RPMI7951 (cell line): ENCODE results near the gene B4GALNT1. TPM values are rescaled to one million over a fixed set of nuclear protein-coding genes. Genes with fewer than 3 reads are reported as not detected.
"Not testable (repeated sequence)": the region's sequence is repeated elsewhere in the genome, so short reads cannot be mapped to it uniquely, and the experiment has no call there.

Experiments
- DNase-seq: peaks from one replicate; pipeline ENCODE4 v3.0.0-alpha.2; 2012; ENCODE audit warnings: low read depth
- total RNA-seq: library from RNA; depleted of rRNA; stranded (reverse); fragments of >200 nt; shearing (Covaris generic); gene quantifications from 2 replicates; pipeline ENCODE4 v1.2.3, GENCODE V29; 2014

Gene B4GALNT1
- total RNA-seq, 1 experiment from 2014 or later, result 14.4 TPM

DNA sequence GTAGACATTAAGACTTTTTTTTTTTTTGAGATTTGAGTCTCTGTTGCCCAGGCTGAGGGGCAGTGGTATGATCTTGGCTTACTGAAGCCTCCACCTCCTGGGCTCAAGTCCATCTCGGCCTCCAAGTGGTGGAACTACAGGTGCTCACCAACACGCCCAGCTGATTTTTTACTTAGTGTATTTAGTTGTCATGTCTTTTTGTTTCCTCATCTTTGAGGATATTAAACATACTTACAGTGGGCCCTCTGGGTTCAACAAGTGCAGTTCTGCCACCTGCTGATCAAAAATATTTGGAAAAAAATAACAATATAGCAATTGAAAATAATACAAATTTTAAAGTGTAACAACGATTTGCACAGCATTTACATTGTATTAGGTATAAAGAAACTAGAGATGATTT is 4.4 kb upstream of the B4GALNT1 start:
- no peak for DNase-seq

GRCh38 chr12:57636731-57637130 is 3.7 kb upstream of the B4GALNT1 start:
- not testable (repeated sequence) for DNase-seq

DNA sequence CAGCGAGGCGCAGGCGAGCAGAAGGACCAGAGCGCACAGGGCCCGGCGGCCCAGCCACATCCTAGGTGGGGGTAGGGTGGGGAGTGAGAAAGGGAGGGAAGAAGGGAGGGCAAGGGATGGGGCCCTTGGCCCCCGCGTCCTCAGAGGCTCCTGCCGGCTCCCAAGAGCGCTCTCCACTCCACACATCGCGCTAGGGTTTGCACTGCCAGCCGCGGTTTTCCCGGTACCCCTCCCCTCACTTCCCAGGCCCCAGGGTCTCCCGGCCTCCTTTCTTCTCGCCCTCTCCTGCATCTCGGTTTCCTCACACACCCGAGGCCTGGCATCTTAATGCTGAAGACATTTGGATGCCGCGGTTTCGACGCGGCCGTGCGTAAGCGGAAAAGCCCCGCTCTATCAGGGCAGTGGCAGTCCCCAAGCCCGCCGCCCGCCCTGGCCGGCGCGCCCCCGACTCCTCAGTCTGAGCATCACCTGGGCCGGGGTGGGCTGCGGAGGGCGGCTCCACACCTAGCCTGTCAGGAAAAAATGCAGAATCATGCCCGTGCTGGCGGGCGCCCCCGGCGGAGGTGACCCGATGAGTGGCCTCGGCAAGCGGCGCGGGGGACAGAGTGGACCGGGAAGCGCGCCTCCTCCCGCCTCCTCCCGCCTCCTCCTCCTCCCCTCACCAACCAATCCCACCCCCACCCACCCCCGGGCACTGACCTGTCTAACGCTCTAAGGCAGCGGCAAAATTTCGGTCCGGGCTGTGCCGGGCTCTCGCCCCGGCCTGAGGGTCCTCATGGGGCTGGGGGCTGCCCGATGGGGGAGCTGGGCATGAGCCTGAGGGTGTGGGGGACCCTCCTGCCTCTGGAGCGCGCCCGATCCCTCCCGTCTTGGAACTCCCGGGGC is 686 bp downstream of the B4GALNT1 start:
- no peak for DNase-seq

DNA sequence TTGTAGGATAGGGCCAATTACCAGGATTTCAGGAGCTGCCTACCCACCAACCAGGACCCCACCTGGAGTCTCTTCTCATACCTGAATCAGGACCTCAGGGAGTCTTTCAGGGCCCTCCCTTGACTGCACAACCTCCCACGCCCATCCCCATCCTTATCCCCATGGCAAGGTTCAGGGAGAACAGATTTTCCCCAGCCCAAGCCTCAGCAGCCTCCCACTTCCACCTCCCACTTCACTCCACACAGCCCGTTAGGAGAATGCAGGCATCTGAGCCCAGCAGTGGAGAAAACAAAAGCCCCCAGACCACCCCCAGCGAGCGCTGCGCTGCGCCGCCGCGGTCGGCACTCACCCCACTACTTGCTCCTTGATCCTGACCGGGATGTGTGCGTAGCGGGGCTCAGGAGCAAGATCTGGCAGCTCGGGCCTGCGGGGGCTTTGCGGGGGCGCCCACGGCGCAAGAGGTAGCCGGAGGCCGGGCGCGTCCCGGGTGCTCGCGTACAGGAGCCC is 1.4 kb downstream of the B4GALNT1 start:
- no peak for DNase-seq

DNA sequence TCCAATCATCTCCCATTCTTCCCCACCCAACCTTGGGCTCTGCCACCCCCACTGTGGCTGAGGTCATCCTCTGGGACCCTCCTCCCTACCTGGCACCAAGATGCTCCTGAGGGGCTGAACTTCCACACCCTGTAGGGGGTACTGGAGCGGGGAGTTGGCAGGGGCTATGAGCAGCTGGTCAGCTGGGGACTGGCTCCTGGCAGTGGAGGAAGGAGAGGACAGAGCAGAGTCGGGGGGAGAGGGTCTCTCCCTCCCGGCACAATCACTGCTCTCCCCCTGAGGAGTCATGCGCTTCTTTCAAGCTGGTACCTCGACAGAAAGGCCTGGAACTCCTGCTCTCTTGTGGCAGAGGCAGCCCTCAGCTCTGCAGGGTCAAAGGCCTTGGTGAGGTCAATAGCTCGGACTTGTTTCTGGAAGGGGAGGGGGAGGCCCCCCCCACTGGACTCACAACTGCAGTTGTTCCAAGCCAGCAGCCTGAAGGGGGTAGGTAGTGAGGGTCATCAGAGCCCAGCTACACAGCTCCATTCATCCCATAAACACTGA is 2.0 kb downstream of the B4GALNT1 start:
- no peak for DNase-seq

DNA sequence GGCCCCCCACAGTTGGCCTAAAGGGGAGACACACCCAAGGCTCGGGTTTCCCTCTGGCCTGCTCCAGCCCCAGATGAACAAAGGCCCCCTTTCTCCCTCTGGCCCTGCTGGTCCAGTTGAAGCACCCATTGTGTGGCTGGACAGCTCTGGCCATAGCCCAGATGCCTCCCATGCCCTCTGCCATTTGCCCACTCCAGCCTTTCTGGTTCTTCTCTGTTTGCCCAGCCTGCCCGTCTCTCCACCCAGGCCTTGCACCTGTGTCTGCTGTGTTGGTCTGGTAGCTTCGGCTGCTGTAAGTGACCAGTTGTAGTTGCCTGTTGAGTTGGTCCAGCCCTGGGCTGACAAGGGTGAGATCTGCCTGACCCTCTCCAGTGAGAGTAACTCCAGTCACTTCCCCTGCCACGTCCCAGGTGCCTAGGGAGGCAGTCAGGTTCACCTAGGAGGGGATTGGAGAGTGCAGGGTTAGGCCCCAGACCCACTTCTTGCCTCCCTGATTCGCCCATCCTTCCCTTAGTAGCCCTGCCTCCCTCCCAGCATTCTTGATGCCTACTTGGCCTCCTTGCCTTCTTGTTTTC is 3.0 kb downstream of the B4GALNT1 start:
- no peak for DNase-seq

DNA sequence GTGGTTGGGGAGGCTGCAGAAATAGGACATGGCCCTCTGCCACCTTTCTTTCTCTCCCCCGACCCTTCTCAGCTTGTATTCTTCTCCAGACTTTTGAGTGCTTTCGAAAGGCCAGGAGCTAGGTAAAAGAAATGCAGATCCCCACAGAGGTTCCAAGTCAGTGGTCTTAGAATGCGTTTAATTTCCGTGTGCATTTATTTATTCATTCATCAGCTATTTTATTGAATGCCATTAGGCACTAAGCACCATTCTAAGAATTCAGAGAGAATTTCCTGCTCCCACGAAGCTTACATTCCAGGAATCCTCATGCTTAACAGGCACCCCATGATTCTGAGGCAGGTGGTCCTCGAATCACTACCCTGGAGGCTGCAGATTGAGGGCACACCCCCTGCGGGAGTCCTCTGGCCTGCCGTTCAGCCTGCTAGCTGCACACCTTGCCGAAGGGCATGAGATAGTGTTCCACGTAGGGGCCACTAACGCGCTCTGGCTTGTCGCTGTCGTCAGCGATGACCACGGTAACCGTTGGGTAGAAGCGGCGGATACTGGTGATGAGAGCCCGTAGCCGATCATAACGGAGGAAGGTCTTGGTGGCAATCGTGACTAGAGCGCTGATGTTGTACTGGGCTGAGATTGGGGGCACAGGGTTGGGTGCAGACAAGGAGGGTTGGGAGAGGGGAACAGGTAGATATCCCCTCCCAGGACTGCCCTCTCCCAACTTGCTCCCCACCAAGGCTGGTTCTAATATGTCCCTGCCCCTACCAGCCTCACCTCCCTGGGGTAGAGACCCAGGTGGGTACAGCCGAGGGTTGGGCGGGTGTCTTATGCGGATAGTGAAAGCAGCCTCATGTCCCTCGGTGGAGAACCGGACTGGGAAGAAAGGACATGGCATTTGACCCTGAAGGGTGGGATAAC is 4.5 kb downstream of the B4GALNT1 start:
- DNase-seq, result no peak

- DNase-seq, result no peak
Observed at GRCh38 chr12:57627501-57628279, 5.3 kb downstream of the B4GALNT1 start.

- no peak for DNase-seq
Observed at GRCh38 chr12:57626921-57627445, 6.0 kb downstream of the B4GALNT1 start.

DNA sequence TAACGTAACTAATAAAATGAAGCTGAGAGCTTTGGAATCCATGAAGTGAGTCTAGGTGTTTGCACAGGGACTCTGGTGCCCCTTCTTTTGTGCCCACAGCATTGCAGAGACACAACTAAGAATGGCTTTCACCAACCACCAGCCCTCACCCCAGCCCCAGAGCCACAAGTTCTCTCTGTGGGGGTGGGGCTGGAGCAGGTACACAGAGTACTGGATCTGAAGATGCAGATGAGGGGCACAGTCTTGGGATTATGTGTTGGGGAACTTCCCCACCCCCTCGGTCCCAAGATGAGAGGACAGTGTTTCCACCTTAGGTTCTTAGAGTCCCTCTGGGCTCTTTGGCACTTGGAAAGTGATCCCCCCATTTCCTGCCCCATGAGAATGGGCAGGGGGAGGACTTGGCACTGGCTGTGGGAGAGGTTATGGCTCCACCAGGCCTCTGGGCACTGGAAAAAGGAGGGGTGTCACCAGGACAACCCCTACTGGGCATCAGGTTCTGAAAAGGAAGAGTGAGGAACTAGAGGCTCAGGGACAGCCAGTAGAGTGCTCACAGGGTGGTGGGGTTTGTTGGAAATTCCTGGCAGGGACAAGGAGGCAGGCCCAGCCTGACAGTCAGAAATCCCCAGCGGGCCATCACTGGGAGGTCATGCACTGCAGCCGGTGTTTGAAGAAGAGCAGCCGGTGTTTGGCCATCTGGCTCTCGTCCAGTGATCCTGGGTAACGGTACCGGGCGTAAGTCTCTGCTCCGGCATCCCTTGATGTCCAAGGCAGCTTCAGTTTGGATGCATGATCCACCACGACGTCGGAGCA is 6.7 kb downstream of the B4GALNT1 start:
- no peak for DNase-seq

GRCh38 chr12:57625261-57626032 is 7.6 kb downstream of the B4GALNT1 start:
- DNase-seq, result no peak

DNA sequence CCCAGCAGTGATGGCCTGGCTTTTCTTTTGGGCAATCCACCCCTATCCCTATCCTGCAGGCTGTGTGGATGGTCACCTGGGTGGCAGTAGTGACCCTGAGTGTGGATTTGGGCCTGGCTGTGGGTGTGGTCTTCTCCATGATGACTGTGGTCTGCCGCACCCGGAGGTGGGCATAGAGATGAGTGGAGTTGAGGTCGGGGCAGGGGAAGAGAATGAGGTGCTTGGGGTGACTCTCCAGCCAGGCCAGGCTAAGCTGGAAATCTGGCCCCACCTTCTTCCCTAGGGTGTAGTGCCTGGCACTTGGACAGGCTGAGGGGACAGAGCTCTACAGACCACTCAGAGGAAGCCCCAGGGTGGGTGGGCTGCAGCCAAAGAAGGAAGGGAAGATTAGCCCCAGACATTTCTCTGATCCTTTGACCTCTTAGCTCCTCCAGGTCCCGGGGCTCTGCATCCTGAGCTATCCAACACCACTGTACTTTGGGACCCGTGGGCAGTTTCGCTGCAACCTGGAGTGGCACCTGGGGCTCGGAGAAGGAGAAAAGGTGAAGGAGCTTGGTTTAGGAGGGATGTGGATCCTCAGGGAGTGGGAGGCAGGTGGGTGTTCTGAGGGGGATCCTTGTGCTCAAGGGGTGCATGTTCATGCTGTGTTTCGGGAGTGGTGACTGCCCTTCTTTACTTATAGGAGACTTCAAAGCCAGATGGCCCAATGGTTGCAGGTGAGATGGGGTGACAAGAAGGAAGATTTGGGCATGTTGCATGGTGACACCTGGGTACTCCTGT is 8.4 kb downstream of the B4GALNT1 start:
- no peak for DNase-seq

DNA sequence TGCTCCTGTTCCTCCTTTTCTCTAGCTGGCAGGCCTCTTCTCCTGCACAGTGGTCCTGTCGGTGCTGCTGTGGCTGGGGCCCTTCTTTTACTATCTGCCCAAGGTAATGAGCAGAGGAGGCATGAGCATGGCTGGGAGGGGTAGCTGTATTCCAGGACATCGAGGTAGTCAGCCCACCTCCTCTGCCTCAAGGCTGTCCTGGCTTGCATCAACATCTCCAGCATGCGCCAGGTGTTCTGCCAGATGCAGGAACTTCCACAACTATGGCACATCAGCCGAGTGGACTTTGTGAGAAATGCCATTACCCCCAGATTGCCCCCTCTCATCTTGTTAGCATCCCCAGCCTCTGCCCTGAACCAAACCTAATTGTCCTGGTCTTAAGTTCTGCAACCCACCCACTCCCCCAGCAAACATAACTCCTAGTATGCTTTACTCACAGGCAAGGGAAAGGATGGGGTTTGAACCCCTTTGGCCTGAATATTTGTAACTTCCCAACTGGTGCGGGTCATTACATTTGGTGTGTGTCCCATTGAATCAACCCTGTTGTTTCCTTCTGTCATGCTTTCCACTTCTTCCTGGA is 9.1 kb downstream of the B4GALNT1 start:
- no peak for DNase-seq

GRCh38 chr12:57623385-57623784 is 9.6 kb downstream of the B4GALNT1 start:
- no peak for DNase-seq

DNA sequence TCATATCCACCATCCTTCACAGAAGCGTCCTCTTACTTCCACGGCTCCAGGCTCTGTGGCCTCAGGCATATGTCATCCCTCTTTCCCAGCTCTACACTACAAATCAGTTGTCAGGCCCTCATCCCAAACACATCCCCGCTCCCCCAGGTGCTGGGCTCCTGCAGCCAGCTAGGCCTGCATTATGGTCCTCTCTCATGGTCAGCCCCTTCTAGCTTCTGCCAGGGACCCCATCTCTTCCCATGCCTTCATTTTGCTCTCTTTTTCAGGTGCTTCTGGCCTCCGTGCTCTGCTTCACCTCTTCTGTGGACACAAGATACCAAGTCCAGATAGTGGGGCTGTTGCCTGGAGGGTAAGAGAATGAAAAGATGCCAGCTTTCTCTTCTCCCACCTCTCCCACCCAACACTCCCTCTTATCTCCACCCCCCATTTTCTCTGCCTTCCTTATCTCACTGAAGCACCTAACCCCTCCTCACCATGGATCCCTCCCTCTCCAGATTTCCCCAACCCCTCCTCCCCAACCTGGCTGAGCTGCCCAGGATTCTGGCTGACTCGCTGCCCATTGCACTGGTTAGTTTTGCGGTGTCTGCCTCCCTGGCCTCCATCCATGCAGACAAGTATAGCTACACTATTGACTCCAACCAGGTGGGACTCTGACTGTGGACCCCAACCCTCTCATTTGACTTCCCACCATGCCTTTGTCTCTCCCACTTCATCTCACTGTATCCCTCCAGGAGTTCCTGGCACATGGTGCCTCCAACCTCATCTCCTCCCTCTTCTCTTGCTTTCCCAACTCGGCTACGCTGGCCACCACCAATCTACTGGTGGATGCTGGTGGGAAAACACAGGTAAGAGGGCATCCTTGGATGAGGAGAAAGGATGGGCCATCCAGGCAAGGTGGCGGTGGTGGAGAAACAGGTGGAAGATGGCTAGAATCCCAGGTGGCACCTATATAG is 10.4 kb downstream of the B4GALNT1 start:
- DNase-seq, result no peak

- DNase-seq, result no peak
Observed at GRCh38 chr12:57621497-57622292, 11.3 kb downstream of the B4GALNT1 start.
